ENCODE data around the gene MOK.

MOK gene

DNA sequence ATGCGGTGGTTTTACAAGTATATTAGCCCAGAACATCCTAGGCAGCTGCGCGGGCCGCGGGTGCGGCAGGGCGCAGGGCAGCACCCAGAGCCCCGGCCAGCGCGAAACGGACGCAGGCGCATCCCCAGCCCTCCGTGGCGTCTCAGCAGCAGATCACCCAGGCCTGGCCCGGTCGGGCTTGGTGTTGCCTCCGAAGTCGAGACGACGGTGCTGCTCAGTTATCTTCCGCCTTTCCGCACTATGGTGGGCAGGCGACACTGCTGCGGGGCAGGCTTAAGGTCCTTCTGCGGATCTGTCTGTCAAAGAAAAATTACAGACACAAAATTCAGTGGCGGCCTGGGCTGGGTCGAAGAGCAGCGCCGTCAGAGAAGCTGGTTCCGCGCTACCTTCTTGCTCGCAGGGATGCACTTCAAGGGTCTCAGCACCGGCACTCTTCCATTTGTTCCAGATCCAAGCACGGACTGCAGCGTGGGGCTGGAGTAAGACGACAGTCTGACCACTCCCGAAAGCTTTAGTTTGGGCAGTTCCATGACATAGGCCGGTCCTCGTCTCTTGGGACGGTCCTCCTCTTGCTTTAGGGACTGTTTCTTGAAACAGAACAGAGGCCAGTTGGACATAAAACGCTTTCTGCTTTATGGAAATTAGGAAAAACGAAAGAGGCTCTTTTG, 75.8 kb downstream of the MOK start:
- Histone ChIP-seq H3K4me1 (ENCODE audit: control insufficient read depth in 1 of 2, insufficient read depth in 1 of 2, low read depth in 1 of 2, low read length in 1 of 2) (no peaks in the 10 kb centered on the region), H3K4me3 (ENCODE audit: low read depth in 1 of 2, low read length in 1 of 2) (no peak overlapping the region), H3K9me3 (no peaks in the 10 kb centered on the region), H3K36me3 (peaks cover 8% of the 10 kb centered on the region), H3K27me3 (no peaks in the 10 kb centered on the region), H3K27ac (no peak overlapping the region)
- TF ChIP-seq, protein P1, sequence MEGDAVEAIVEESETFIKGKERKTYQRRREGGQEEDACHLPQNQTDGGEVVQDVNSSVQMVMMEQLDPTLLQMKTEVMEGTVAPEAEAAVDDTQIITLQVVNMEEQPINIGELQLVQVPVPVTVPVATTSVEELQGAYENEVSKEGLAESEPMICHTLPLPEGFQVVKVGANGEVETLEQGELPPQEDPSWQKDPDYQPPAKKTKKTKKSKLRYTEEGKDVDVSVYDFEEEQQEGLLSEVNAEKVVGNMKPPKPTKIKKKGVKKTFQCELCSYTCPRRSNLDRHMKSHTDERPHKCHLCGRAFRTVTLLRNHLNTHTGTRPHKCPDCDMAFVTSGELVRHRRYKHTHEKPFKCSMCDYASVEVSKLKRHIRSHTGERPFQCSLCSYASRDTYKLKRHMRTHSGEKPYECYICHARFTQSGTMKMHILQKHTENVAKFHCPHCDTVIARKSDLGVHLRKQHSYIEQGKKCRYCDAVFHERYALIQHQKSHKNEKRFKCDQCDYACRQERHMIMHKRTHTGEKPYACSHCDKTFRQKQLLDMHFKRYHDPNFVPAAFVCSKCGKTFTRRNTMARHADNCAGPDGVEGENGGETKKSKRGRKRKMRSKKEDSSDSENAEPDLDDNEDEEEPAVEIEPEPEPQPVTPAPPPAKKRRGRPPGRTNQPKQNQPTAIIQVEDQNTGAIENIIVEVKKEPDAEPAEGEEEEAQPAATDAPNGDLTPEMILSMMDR (IDR thresholded peaks at IDR 0.05), result no peak

DNA sequence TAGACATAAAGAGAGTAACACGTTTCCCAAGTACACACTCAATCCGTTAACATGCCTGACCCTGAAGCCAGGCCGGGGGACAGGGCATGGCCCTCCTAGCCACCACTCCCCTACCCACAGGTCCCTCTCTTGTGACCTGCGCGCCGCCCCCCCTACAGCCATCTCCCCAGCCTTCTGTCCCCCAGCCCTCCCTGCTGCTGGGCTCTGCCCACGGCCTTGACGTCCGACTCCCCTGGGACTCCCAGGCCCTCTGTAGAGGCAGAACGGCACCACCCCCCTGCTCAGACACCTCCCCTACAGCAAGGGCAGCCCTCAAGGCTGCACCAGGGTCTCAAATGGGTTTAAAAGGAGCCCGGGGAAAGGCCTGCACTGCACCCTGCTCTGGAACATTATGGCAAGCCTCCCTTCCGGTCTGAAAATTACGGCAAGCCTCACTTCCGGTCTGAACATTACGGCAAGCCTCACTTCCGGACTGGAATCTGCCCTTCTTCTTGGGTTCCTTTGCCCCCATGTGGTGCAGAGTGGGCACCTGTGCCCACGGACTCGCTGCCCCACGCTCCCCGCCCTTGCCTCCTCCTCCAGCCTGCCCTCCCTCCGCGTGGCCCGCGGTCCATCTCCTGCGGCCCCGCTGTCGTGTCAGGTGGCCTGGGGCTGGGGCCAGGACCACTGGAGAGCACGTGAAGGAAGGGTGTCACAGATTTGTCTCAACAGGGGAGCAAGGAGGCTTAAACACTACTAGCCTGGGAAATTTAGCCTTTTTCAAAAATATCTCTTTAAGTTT, 77.6 kb downstream of the MOK start:
- Histone ChIP-seq H3K4me1 (ENCODE audit: control insufficient read depth in 1 of 2, insufficient read depth in 1 of 2, low read depth in 1 of 2, low read length in 1 of 2) (no peaks in the 10 kb centered on the region), H3K9me3 (no peaks in the 10 kb centered on the region), H3K27ac (no peak overlapping the region), H3K27me3 (no peaks in the 10 kb centered on the region), H3K4me3 (ENCODE audit: low read depth in 1 of 2, low read length in 1 of 2) (no peak overlapping the region), H3K36me3 (peaks cover 14% of the 10 kb centered on the region)
- TF ChIP-seq, protein P1 (IDR thresholded peaks at IDR 0.05), result no peak

DNA sequence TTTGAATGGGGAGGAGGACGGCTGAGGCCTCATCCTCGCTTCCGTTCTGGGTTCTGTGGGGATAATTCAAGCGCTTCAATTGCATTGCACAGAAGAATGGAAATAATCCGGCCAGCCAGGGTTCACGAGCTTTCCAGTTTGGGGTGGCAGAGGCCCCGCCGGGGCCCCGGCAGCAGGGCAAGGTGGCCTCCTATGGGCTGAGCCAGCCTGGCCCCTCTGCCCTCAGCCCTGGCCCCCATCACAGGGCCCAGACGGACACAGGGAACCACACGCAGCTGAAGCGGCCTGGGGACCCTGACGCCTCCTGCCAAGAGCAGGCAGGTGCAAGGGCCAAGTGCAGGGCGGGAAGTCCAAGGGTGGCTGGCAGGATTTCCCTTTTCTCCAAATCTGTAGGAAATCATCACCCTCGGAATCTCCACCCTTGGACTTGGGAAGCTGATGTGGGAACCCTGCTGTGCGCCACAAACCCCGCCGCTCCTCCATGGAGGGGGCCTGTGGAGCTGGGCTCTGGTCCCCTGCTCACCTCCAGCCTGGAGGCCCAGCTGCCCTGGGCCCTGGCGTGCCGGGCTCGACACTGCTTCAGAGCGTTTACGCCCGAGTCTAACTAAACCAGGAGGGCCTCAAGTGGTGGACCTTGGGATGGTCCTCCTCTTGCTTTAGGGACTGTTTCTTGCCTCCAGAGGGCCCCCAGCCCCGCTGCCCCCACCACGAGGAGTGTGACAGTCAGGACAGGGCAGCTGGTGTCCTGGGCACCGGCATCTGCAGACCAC, 78.4 kb downstream of the MOK start:
- H3K27me3 ChIP-seq, result no peaks in the 10 kb centered on the region
- H3K4me3 ChIP-seq (ENCODE audit: low read depth in 1 of 2, low read length in 1 of 2), result no peak overlapping the region
- H3K9me3 ChIP-seq, result no peaks in the 10 kb centered on the region
- H3K4me1 ChIP-seq (ENCODE audit: control insufficient read depth in 1 of 2, insufficient read depth in 1 of 2, low read depth in 1 of 2, low read length in 1 of 2), result no peaks in the 10 kb centered on the region
- TF ChIP-seq, protein P1 (IDR thresholded peaks at IDR 0.05), result no peak
- H3K36me3 ChIP-seq, result peaks cover 21% of the 10 kb centered on the region
- no peak overlapping the region for H3K27ac ChIP-seq

DNA sequence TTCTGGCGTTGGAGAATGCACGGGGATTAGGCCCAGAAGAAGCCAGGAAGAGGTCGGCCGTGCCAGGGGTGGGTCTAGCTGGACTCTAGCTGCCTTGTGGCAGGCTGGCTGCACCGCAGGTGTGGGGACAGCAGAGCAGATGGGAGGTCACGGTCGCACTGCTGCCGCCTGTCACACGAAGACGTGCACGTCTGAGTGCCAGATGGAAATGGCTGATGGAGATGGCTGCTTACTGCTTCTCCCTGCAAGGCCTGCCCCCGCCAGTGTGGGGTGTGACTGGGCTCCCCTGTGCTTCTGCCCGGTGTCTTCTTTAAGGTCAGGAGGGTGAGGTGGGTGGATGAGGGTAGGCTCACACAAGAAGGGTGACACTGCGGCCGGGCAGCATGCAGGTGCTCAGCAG, 79.0 kb downstream of the MOK start:
- H3K4me3 ChIP-seq (ENCODE audit: low read depth in 1 of 2, low read length in 1 of 2), result no peak overlapping the region
- H3K36me3 ChIP-seq, result peaks cover 24% of the 10 kb centered on the region

DNA sequence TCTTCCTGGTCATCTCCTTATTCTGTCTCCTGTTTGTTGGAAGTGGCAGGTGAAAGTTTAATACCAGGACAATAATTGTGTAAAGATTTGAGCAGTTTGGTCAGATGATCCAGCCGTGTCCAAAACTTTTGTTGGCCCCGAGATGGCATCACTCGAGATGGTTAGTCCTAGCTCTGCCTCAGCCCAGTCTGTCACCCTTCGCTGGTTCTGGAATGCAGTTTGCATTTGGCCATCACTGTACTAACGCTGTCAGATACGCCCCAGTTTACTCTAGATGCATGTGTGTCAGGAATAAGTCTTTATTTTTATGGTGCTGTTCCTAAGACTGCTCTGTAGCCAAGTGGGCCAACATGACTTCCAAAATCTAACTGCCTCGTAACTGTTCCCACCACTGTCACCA, 79.6 kb downstream of the MOK start:
- H3K4me3 ChIP-seq (ENCODE audit: low read depth in 1 of 2, low read length in 1 of 2), result no peak overlapping the region
- H3K27ac ChIP-seq, result no peak overlapping the region
- TF ChIP-seq, protein P1 (IDR thresholded peaks at IDR 0.05), result no peak
- H3K27me3 ChIP-seq, result no peaks in the 10 kb centered on the region
- peaks cover 27% of the 10 kb centered on the region for H3K36me3 ChIP-seq
- no peaks in the 10 kb centered on the region for H3K4me1 ChIP-seq (ENCODE audit: control insufficient read depth in 1 of 2, insufficient read depth in 1 of 2, low read depth in 1 of 2, low read length in 1 of 2)
- no peaks in the 10 kb centered on the region for H3K9me3 ChIP-seq

More for the DNA sequence above, 79.0 kb downstream of the MOK start:
- no peaks in the 10 kb centered on the region for H3K27me3 ChIP-seq
- no peaks in the 10 kb centered on the region for H3K4me1 ChIP-seq (ENCODE audit: control insufficient read depth in 1 of 2, insufficient read depth in 1 of 2, low read depth in 1 of 2, low read length in 1 of 2)
- no peaks in the 10 kb centered on the region for H3K9me3 ChIP-seq
- no peak overlapping the region for H3K27ac ChIP-seq
- TF ChIP-seq, protein P1 (IDR thresholded peaks at IDR 0.05), result no peak
